Stimulated activated naive B cell treated with anti-CD40 and anti-IgM and Interleukin-4, amounts not matched to agents 10 μg/mL and 1 μg/mL and 100 μg/mL, for 72 hours (primary cell): ENCODE data around the gene DOCK7.
"Not testable (repeated sequence)": the region's sequence is repeated elsewhere in the genome, so short reads cannot be mapped to it uniquely, and the experiment has no call there.

Experiments
- ATAC-seq, 2 donors: fragments of 150-1000 bp; cut with Tn5 transposase; replicated peaks; 2 replicates each; pipeline ENCODE4 v1.10.0; 2021; ENCODE audit warnings: moderate library complexity in 1 of 2
- DNase-seq: peaks from one replicate; pipeline ENCODE4 v3.0.0; 2021
- H3K27ac Mint-ChIP-seq: one replicate; pipeline ENCODE4 v1.8.0; 2022; ENCODE audit warnings: mild to moderate bottlenecking, mixed read lengths
- H3K27me3 Mint-ChIP-seq, 2 donors: one replicate each; pipeline ENCODE4 v1.8.0; 2022; ENCODE audit warnings: mixed read lengths in 2 of 2
- H3K36me3 Mint-ChIP-seq, 2 donors: one replicate each; pipeline ENCODE4 v1.8.0; 2022; ENCODE audit warnings: mixed read lengths in 2 of 2, mild to moderate bottlenecking in 1 of 2
- H3K4me1 Mint-ChIP-seq, 2 donors: one replicate each; pipeline ENCODE4 v1.8.0; 2022; ENCODE audit warnings: mixed read lengths in 2 of 2, mild to moderate bottlenecking in 1 of 2
- H3K4me3 Mint-ChIP-seq, 2 donors: one replicate each; pipeline ENCODE4 v1.8.0; 2022; ENCODE audit warnings: mild to moderate bottlenecking in 2 of 2, mixed read lengths in 2 of 2, moderate library complexity in 1 of 2
- H3K9me3 Mint-ChIP-seq, 2 donors: one replicate each; pipeline ENCODE4 v1.8.0; 2022; ENCODE audit warnings: mixed read lengths in 2 of 2, mild to moderate bottlenecking in 1 of 2

DOCK7 gene, protein sequence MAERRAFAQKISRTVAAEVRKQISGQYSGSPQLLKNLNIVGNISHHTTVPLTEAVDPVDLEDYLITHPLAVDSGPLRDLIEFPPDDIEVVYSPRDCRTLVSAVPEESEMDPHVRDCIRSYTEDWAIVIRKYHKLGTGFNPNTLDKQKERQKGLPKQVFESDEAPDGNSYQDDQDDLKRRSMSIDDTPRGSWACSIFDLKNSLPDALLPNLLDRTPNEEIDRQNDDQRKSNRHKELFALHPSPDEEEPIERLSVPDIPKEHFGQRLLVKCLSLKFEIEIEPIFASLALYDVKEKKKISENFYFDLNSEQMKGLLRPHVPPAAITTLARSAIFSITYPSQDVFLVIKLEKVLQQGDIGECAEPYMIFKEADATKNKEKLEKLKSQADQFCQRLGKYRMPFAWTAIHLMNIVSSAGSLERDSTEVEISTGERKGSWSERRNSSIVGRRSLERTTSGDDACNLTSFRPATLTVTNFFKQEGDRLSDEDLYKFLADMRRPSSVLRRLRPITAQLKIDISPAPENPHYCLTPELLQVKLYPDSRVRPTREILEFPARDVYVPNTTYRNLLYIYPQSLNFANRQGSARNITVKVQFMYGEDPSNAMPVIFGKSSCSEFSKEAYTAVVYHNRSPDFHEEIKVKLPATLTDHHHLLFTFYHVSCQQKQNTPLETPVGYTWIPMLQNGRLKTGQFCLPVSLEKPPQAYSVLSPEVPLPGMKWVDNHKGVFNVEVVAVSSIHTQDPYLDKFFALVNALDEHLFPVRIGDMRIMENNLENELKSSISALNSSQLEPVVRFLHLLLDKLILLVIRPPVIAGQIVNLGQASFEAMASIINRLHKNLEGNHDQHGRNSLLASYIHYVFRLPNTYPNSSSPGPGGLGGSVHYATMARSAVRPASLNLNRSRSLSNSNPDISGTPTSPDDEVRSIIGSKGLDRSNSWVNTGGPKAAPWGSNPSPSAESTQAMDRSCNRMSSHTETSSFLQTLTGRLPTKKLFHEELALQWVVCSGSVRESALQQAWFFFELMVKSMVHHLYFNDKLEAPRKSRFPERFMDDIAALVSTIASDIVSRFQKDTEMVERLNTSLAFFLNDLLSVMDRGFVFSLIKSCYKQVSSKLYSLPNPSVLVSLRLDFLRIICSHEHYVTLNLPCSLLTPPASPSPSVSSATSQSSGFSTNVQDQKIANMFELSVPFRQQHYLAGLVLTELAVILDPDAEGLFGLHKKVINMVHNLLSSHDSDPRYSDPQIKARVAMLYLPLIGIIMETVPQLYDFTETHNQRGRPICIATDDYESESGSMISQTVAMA (N-terminal part only)

DNA sequence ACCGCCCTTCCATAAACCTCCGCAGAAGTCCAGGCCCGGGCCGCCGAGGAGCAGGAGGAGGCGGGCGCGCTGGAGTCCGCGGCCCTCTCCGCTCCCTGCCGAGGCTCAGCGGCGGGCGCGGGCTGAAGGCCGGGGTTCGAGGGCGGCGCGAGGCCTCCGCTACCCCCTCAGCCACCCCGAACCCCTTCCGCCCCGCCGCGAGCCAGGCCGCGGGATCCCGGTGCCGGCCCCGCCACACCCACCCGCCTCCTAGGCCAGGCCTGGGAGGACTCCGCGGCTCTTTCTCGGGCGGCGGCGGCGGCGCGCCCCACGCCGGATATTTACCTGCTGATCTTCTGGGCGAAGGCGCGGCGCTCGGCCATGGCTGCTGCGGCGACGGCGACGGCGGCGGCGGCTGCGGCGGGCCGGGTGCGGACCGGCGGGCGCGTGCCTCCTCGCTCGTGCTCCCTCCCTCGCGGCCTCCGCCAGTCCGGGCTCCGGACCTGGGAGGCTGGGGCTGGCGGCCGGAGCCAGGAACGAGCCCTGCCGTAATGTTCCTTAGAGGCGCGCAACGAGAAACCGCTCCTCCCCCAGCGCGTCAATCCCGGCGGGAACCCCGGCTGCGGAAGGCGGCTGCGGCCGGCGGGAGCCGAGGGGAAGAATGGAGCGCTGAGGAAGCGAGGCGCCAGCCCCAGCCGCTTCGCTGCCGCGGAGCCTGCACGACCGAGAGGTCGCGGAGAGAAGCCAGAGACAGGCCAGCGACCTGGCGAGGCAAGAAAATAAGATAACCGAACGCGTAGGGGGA lies at the start of gene DOCK7:
TSS of gene DOCK7 (minus strand) at position 484 of the 784 bp plus-strand sequence. CDS start at position 362, 122 bp downstream.
- H3K36me3 Mint-ChIP-seq, result peaks cover 0 to 2% of the 10 kb centered on the region in 2 donors
- DNase-seq (peak; percentile 48), ATAC-seq (peak; percentile 77)
- H3K4me1 Mint-ChIP-seq, result peaks cover 12 to 22% of the 10 kb centered on the region in 2 donors
- H3K27me3 Mint-ChIP-seq, result no peaks in the 10 kb centered on the region
- no peaks in the 10 kb centered on the region for H3K9me3 Mint-ChIP-seq
- H3K27ac Mint-ChIP-seq, result peak within 1 kb of the TSS; percentile 91
- H3K4me3 Mint-ChIP-seq, result peak within 1 kb of the TSS; percentile 91 to 92

DNA sequence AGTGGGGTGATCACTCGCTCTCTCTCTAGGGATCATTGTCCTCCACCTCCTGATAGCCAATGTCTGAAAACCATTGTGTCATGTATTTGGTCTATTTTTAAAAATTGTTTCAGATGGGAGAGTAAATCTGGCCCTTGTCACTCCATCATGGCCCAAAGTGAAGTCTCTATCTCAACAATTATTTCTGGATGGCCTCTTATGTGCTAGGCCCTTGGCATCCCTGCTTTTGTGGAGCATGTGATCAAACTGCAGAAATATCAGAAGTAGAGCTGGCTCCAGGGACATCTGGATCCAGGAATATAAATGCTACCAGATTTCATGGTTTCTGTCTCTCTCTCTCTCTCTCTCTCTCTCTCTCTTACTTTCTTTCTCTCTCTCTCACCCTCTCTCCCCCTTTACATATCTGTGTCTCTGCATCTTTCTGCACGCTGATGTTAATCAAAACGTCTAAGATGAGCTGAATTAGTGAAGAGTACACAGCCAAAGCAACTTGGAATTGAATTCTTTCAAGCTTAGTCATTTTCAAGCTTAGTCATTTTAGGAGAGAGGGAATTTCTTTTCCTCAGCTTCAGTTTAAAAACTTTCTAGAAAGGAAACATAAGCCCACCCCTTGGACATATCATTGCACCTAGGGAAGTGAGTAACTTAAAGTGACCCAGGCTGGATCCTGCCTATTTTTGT lies 47.4 kb upstream of the DOCK7 start:
- Mint-ChIP-seq H3K4me1 (peaks cover 0 to under 1% of the 10 kb centered on the region in 2 donors), H3K4me3 (no peak overlapping the region), H3K27me3 (peaks cover 0 to 2% of the 10 kb centered on the region in 2 donors), H3K36me3 (no peaks in the 10 kb centered on the region), H3K9me3 (no peaks in the 10 kb centered on the region), H3K27ac (no peak overlapping the region)
- ATAC-seq (no peak), DNase-seq (no peak)

DNA sequence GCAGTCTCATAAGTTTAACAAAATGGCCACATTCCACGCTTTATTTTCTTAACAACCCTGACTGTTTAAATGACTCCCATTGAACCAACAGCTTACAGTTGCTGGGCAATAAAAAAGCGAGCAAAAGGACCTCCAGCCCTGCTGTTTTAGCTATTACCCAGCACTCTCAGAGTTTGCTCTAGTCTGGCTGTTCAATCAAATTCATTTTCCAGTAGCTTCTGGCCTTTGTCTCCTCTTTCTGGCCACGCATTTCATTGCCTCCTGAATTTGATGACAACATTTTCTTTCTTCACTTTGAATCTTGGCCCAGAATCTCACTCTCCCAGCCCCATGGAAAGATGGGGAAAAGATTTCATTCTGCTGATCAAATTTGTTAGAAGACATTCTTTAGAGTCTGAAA lies 44.1 kb upstream of the DOCK7 start:
- Mint-ChIP-seq H3K4me1 (no peaks in the 10 kb centered on the region), H3K9me3 (no peaks in the 10 kb centered on the region), H3K27me3 (no peaks in the 10 kb centered on the region), H3K27ac (no peak overlapping the region), H3K4me3 (no peak overlapping the region), H3K36me3 (no peaks in the 10 kb centered on the region)
- ATAC-seq, result no peak
- DNase-seq, result no peak

DNA sequence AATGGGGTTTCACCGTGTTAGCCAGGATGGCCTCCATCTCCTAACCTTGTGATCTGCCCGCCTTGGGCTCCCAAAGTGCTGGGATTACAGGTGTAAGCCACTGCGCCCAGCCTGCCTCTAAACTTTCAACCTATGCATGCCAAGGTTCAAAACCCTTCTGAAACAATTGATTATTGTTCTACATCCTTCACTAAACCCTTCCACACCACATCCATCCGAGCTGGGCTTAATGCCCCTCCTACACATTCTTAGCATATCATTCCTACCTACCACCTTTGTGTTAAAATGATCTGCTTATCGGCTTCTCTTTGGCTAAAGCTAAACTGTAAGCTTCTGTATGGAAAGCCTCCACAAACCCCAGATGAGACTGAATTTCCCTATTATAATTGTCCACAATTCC lies 40.8 kb upstream of the DOCK7 start:
- Mint-ChIP-seq H3K4me1 (peaks cover 10 to 14% of the 10 kb centered on the region in 2 donors), H3K4me3 (no peak overlapping the region), H3K36me3 (no peaks in the 10 kb centered on the region), H3K27me3 (no peaks in the 10 kb centered on the region), H3K27ac (no peak overlapping the region), H3K9me3 (no peaks in the 10 kb centered on the region)
- DNase-seq (no peak), ATAC-seq (no peak)

DNA sequence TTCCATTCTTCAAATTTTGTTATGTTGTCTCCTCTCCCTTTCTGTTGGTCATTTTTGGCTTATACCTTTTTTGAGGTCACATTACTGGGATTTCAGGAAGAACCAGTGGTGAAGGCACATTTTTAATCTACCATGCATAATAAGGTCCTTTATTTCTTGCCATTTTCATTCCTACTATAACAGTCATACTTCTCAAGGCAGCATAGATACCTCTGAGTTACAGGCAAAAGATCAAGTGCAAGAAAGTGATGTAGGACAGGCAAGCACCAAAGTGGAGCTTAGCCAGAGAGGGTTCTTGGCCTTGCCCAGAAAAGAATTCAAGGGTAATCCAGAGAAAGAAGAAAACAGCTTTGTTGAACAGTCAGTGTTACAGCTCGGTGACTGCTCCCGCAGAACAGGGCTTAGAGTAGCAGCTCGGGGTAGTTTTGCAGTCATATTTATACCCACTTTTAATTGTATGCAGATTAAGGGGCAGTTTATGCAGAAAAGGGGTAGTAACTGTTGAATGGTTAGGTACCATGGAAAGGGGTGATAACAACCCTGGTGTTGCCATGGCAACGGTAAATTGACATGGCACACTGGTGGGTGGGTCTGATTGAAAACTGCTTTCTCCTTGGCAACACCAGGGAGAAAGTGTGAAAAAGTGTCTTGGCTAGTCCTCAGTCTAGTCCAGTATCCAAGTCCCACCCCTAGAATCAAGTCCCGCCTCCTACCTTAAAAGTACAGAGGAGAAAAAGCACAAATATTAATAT lies 39.6 kb upstream of the DOCK7 start:
- no peaks in the 10 kb centered on the region for H3K36me3 Mint-ChIP-seq
- no peak overlapping the region for H3K27ac Mint-ChIP-seq
- peaks cover 12 to 22% of the 10 kb centered on the region in 2 donors for H3K4me1 Mint-ChIP-seq
- no peaks in the 10 kb centered on the region for H3K9me3 Mint-ChIP-seq
- H3K4me3 Mint-ChIP-seq, result no peak overlapping the region
- peak in 1 of 2 donors; percentile 40 for ATAC-seq
- DNase-seq, result no peak
- H3K27me3 Mint-ChIP-seq, result no peaks in the 10 kb centered on the region

DNA sequence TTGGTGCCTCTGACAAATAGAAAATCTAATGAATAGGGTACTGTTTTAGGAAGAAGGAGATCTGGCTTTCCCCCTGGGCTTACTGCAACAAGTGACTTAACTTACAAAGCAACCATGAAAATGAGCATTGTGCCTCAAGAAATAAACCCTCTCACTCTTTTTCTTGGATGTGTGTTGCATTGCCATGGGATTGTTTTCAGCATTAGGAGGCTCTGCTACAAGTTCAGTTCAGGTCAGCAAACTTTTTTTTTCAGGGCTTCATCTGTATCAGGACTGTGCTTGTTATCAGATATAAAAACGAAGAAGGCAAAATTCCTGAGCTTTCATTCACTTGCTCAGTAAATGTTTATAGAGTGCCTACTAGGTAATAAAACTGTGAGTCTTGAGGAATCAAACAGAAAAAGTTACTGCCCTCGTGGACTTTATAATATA lies 37.8 kb upstream of the DOCK7 start:
- H3K27me3 Mint-ChIP-seq, result no peaks in the 10 kb centered on the region
- ATAC-seq, result no peak
- no peaks in the 10 kb centered on the region for H3K36me3 Mint-ChIP-seq
- H3K27ac Mint-ChIP-seq, result no peak overlapping the region
- H3K4me3 Mint-ChIP-seq, result no peak overlapping the region
- no peaks in the 10 kb centered on the region for H3K9me3 Mint-ChIP-seq
- DNase-seq, result no peak
- peaks cover 15 to 28% of the 10 kb centered on the region in 2 donors for H3K4me1 Mint-ChIP-seq

DNA sequence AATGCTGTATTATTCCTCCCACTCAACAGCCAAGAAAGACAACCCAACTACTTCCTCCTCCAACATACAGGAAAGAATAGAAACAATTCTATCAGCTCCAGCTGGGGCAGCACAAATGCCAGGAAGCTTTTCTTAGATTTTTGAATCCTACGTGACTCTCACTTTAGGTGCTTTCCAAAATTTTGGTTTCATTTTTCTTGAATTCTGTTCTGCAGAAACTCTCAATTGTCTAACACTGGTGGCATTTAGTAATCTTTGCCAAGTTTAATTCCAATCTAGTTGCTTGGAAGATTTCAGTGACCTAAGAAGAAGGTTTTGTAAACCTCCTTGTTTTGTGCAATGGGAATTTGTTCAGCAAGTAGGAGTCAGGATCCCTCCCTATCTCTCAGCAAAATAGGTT lies 37.1 kb upstream of the DOCK7 start:
- H3K4me3 Mint-ChIP-seq, result peak overlapping the region; percentile 38 to 69
- ATAC-seq, result no peak
- peaks cover 15 to 28% of the 10 kb centered on the region in 2 donors for H3K4me1 Mint-ChIP-seq
- DNase-seq, result no peak
- H3K27ac Mint-ChIP-seq, result peak overlapping the region; percentile 78
- no peaks in the 10 kb centered on the region for H3K27me3 Mint-ChIP-seq
- no peaks in the 10 kb centered on the region for H3K36me3 Mint-ChIP-seq
- no peaks in the 10 kb centered on the region for H3K9me3 Mint-ChIP-seq

DNA sequence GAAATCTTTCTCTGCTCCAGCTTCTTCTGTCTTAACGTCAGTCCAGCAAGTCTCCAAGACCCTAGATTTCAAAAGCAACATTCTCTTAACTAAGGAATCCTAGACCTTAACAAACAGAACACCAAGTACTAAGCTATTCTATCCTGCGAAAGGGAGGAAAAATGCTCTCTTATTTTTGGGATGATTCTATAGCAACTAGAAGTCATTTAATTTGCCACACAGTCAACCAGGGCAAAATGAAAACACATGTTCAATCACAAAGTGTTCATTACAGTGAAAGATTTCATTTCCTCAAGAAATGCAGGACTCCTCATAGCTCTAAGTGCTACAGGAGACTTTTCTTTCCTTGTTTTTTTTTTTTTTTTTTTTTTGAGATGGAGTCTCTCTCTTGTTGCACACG lies 36.2 kb upstream of the DOCK7 start:
- Mint-ChIP-seq H3K27ac (no peak overlapping the region), H3K4me3 (no peak overlapping the region), H3K9me3 (no peaks in the 10 kb centered on the region), H3K27me3 (no peaks in the 10 kb centered on the region), H3K4me1 (peaks cover 15 to 28% of the 10 kb centered on the region in 2 donors), H3K36me3 (no peaks in the 10 kb centered on the region)
- DNase-seq, result no peak
- no peak for ATAC-seq

DNA sequence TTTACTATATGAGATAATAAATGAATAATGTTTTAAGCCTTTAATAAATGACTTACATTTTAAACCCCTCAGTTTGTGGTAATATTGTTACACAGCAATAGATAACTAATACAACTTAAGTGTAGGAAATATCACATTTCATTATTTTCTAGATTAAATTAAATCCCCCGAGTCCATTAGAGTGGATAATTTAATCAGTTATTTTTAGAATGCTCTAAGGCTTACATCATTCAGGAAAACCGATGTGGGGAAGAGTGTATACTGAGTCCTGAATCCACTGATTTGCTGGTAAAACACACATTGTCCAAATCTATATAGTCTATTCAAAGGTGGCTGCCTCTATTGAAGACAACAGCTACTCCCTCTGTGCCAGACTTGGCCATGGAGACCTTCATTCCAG lies 35.7 kb upstream of the DOCK7 start:
- Mint-ChIP-seq H3K27ac (no peak overlapping the region), H3K36me3 (no peaks in the 10 kb centered on the region), H3K9me3 (no peaks in the 10 kb centered on the region), H3K27me3 (no peaks in the 10 kb centered on the region), H3K4me1 (peaks cover 15 to 28% of the 10 kb centered on the region in 2 donors), H3K4me3 (no peak overlapping the region)
- DNase-seq, result no peak
- ATAC-seq, result no peak

DNA sequence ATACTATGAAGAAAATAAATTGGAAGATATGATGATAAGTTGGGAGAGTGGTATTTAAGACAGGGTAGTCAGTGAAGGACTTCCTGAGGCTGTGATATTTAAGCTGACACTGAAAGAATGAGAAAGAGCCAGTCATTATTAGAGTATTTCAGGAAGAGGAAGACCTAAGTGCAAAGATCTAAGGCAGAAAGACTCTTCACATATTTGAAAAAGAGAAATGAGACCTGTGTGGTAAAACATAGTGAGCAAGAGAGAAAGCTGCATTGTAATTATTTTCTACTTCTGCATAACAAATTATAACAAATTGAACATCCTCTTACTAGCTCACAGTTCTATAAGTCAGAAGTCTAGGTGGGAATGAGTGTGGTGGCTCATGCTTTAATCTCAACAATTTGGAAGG lies 34.6 kb upstream of the DOCK7 start:
- peak overlapping the region; percentile 37 for H3K27ac Mint-ChIP-seq
- H3K4me3 Mint-ChIP-seq, result no peak overlapping the region
- H3K4me1 Mint-ChIP-seq, result peaks cover 15 to 28% of the 10 kb centered on the region in 2 donors
- ATAC-seq (peak; percentile 96 to 98), DNase-seq (no peak)
- peaks cover 0 to 5% of the 10 kb centered on the region in 2 donors for H3K27me3 Mint-ChIP-seq
- H3K9me3 Mint-ChIP-seq, result no peaks in the 10 kb centered on the region
- no peaks in the 10 kb centered on the region for H3K36me3 Mint-ChIP-seq

DNA sequence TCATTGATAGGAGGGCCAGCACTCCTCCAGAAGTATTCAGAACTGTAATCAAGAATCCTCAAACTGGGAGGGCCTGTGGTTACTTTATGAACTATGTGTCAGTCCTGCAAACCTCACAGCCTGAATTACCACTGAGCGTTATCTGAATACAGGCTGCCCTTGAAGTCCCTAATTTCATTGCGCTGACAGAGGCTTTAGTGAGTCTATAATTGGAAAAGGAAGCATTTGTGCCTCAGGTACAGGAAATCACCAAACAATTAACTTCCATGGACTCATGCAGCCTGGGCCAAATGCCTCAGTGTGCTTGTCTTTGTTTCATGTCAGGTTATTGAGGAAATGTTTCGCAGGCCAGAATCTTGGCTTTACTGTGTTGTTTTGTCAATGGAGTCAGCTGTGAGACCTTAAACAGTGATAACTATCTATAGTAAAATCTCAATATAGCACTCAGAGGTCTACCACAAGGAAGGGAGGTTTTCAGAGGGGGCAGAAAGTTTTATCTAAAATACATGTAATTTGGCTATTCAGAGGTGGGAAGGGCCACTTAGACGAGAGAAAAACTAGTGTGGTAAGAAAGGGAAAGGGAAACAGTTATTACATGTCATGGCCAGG lies 32.9 kb upstream of the DOCK7 start:
- ATAC-seq (no peak), DNase-seq (no peak)
- Mint-ChIP-seq H3K27me3 (peaks cover 0 to 6% of the 10 kb centered on the region in 2 donors), H3K4me3 (no peak overlapping the region), H3K36me3 (no peaks in the 10 kb centered on the region), H3K4me1 (peaks cover 15 to 28% of the 10 kb centered on the region in 2 donors), H3K9me3 (no peaks in the 10 kb centered on the region), H3K27ac (no peak overlapping the region)

DNA sequence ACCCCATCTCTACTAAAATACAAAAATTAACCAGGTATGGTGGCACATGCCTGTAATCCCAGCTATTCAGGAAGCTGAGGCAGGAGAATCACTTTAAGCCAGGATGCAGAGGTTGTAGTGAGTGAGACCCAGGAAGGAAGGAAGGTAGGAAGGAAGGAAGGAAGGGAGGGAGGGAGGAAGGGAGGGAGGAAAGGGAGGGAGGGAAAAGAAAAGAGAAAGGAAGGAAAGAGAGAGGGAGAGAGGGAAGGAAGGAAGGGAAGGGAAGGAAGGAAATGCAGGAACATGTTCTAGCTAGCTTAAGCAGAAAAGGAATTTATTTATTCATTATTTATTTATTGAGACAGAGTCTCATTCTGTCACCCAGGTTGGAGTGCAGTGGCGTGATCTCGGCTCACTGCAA lies 30.2 kb upstream of the DOCK7 start:
- not testable (repeated sequence) for H3K36me3 Mint-ChIP-seq, DNase-seq, H3K4me3 Mint-ChIP-seq, ATAC-seq, H3K27me3 Mint-ChIP-seq, H3K27ac Mint-ChIP-seq, H3K9me3 Mint-ChIP-seq
- H3K4me1 Mint-ChIP-seq, result peaks cover 5 to 12% of the 10 kb centered on the region in 2 donors
